ENCODE results near the gene WNT3.

Gene WNT3

GRCh38 chr17:46832331-46832821, 13.9 kb upstream of the WNT3 start:
- Histone ChIP-seq H3K36me3 (ENCODE audit: control insufficient read depth, insufficient read depth, low read length) (no peaks in the 10 kb centered on the region), H3K27me3 (ENCODE audit: control insufficient read depth, insufficient read depth, low read length) (no peaks in the 10 kb centered on the region), H3K4me1 (ENCODE audit: control insufficient read depth, insufficient read depth, low read length) (no peaks in the 10 kb centered on the region), H3K27ac (ENCODE audit: low read depth, low read length) (no peak overlapping the region), H3K9ac (ENCODE audit: low read length) (no peak overlapping the region), H3K4me3 (ENCODE audit: low read length) (no peak overlapping the region)

- H3K27ac ChIP-seq (ENCODE audit: low read depth, low read length), result no peak overlapping the region
- H3K4me1 ChIP-seq (ENCODE audit: control insufficient read depth, insufficient read depth, low read length), result no peaks in the 10 kb centered on the region
- H3K27me3 ChIP-seq (ENCODE audit: control insufficient read depth, insufficient read depth, low read length), result no peaks in the 10 kb centered on the region
- no peaks in the 10 kb centered on the region for H3K36me3 ChIP-seq (ENCODE audit: control insufficient read depth, insufficient read depth, low read length)
- H3K9ac ChIP-seq (ENCODE audit: low read length), result no peak overlapping the region
- H3K4me3 ChIP-seq (ENCODE audit: low read length), result no peak overlapping the region
Measured at GRCh38 chr17:46831573-46832330, 13.3 kb upstream of the WNT3 start.

GRCh38 chr17:46827274-46827673, 8.8 kb upstream of the WNT3 start:
- Histone ChIP-seq H3K27me3 (ENCODE audit: control insufficient read depth, insufficient read depth, low read length) (no peaks in the 10 kb centered on the region), H3K27ac (ENCODE audit: low read depth, low read length) (no peak overlapping the region), H3K9ac (ENCODE audit: low read length) (no peak overlapping the region), H3K4me3 (ENCODE audit: low read length) (no peak overlapping the region), H3K4me1 (ENCODE audit: control insufficient read depth, insufficient read depth, low read length) (no peaks in the 10 kb centered on the region), H3K36me3 (ENCODE audit: control insufficient read depth, insufficient read depth, low read length) (no peaks in the 10 kb centered on the region)

GRCh38 chr17:46826116-46826515, 7.6 kb upstream of the WNT3 start:
- H3K27me3 ChIP-seq (ENCODE audit: control insufficient read depth, insufficient read depth, low read length), result peaks cover 8% of the 10 kb centered on the region
- H3K4me1 ChIP-seq (ENCODE audit: control insufficient read depth, insufficient read depth, low read length), result no peaks in the 10 kb centered on the region
- no peak overlapping the region for H3K27ac ChIP-seq (ENCODE audit: low read depth, low read length)
- no peaks in the 10 kb centered on the region for H3K36me3 ChIP-seq (ENCODE audit: control insufficient read depth, insufficient read depth, low read length)
- H3K4me3 ChIP-seq (ENCODE audit: low read length), result no peak overlapping the region
- no peak overlapping the region for H3K9ac ChIP-seq (ENCODE audit: low read length)

- H3K27ac ChIP-seq (ENCODE audit: low read depth, low read length), result no peak overlapping the region
- no peaks in the 10 kb centered on the region for H3K36me3 ChIP-seq (ENCODE audit: control insufficient read depth, insufficient read depth, low read length)
- no peak overlapping the region for H3K4me3 ChIP-seq (ENCODE audit: low read length)
- H3K9ac ChIP-seq (ENCODE audit: low read length), result no peak overlapping the region
- H3K27me3 ChIP-seq (ENCODE audit: control insufficient read depth, insufficient read depth, low read length), result peaks cover 28% of the 10 kb centered on the region
- peaks cover 2% of the 10 kb centered on the region for H3K4me1 ChIP-seq (ENCODE audit: control insufficient read depth, insufficient read depth, low read length)
Measured at GRCh38 chr17:46823657-46824056, 5.2 kb upstream of the WNT3 start.

GRCh38 chr17:46822388-46822921, 4.0 kb upstream of the WNT3 start:
- Histone ChIP-seq H3K4me1 (ENCODE audit: control insufficient read depth, insufficient read depth, low read length) (peaks cover 2% of the 10 kb centered on the region), H3K4me3 (ENCODE audit: low read length) (no peak overlapping the region), H3K27ac (ENCODE audit: low read depth, low read length) (no peak overlapping the region), H3K9ac (ENCODE audit: low read length) (no peak overlapping the region), H3K27me3 (ENCODE audit: control insufficient read depth, insufficient read depth, low read length) (peaks cover 33% of the 10 kb centered on the region), H3K36me3 (ENCODE audit: control insufficient read depth, insufficient read depth, low read length) (no peaks in the 10 kb centered on the region)

- H3K4me3 ChIP-seq (ENCODE audit: low read length), result no peak overlapping the region
- no peak overlapping the region for H3K9ac ChIP-seq (ENCODE audit: low read length)
- no peaks in the 10 kb centered on the region for H3K36me3 ChIP-seq (ENCODE audit: control insufficient read depth, insufficient read depth, low read length)
- peaks cover 39% of the 10 kb centered on the region for H3K27me3 ChIP-seq (ENCODE audit: control insufficient read depth, insufficient read depth, low read length)
- H3K27ac ChIP-seq (ENCODE audit: low read depth, low read length), result no peak overlapping the region
- H3K4me1 ChIP-seq (ENCODE audit: control insufficient read depth, insufficient read depth, low read length), result peaks cover 2% of the 10 kb centered on the region
Measured at GRCh38 chr17:46821482-46822387, 3.2 kb upstream of the WNT3 start.

GRCh38 chr17:46820592-46821450, 2.3 kb upstream of the WNT3 start:
- H3K4me3 ChIP-seq (ENCODE audit: low read length), result no peak overlapping the region
- H3K4me1 ChIP-seq (ENCODE audit: control insufficient read depth, insufficient read depth, low read length), result peaks cover 2% of the 10 kb centered on the region
- no peaks in the 10 kb centered on the region for H3K36me3 ChIP-seq (ENCODE audit: control insufficient read depth, insufficient read depth, low read length)
- H3K27ac ChIP-seq (ENCODE audit: low read depth, low read length), result no peak overlapping the region
- H3K27me3 ChIP-seq (ENCODE audit: control insufficient read depth, insufficient read depth, low read length), result peaks cover 42% of the 10 kb centered on the region
- H3K9ac ChIP-seq (ENCODE audit: low read length), result no peak overlapping the region

- Histone ChIP-seq H3K4me1 (ENCODE audit: control insufficient read depth, insufficient read depth, low read length) (peaks cover 2% of the 10 kb centered on the region), H3K27me3 (ENCODE audit: control insufficient read depth, insufficient read depth, low read length) (peaks cover 42% of the 10 kb centered on the region), H3K27ac (ENCODE audit: low read depth, low read length) (no peak overlapping the region), H3K4me3 (ENCODE audit: low read length) (no peak overlapping the region), H3K9ac (ENCODE audit: low read length) (no peak overlapping the region), H3K36me3 (ENCODE audit: control insufficient read depth, insufficient read depth, low read length) (no peaks in the 10 kb centered on the region)
Measured at GRCh38 chr17:46819906-46820351, 1.4 kb upstream of the WNT3 start.

GRCh38 chr17:46818929-46819859, 702 bp upstream of the WNT3 start:
- Histone ChIP-seq H3K4me3 (ENCODE audit: low read length) (peak overlapping the region; percentile 55), H3K4me1 (ENCODE audit: control insufficient read depth, insufficient read depth, low read length) (peaks cover 2% of the 10 kb centered on the region), H3K27ac (ENCODE audit: low read depth, low read length) (no peak overlapping the region), H3K27me3 (ENCODE audit: control insufficient read depth, insufficient read depth, low read length) (peaks cover 42% of the 10 kb centered on the region), H3K36me3 (ENCODE audit: control insufficient read depth, insufficient read depth, low read length) (no peaks in the 10 kb centered on the region), H3K9ac (ENCODE audit: low read length) (no peak overlapping the region)

- Histone ChIP-seq H3K27ac (ENCODE audit: low read depth, low read length) (no peak overlapping the region), H3K4me1 (ENCODE audit: control insufficient read depth, insufficient read depth, low read length) (peaks cover 2% of the 10 kb centered on the region), H3K27me3 (ENCODE audit: control insufficient read depth, insufficient read depth, low read length) (peaks cover 49% of the 10 kb centered on the region), H3K9ac (ENCODE audit: low read length) (no peak overlapping the region), H3K36me3 (ENCODE audit: control insufficient read depth, insufficient read depth, low read length) (no peaks in the 10 kb centered on the region), H3K4me3 (ENCODE audit: low read length) (no peak overlapping the region)
Measured at GRCh38 chr17:46817901-46818209, 637 bp downstream of the WNT3 start.
